Keratinocyte (primary cell): ENCODE measurements around the gene KLF6.

ENCODE experiments used
- CTCF ChIP-seq, 3 experiments: IDR thresholded peaks in 1 of 3; conservative IDR thresholded peaks in 1 of 3; optimal IDR thresholded peaks in 1 of 3; 2 replicates in 2 of 3; 3 replicates in 1 of 3; pipeline versions ENCODE3 to v1.5.1; 2011; ENCODE audit warnings: low read length in 3 of 3, mild to moderate bottlenecking in 3 of 3, moderate library complexity in 2 of 3, control low read depth in 1 of 3, inconsistent platforms in 1 of 3; ENCODE audit not compliant: insufficient read depth in 2 of 3; ENCODE audit errors: extremely low read depth in 1 of 3
- EZH2 ChIP-seq: IDR thresholded peaks from one replicate; pipeline ENCODE4 v1.6.1; 2012; ENCODE audit warnings: inconsistent platforms, mild to moderate bottlenecking, low read length, moderate library complexity

GRCh38 chr10:3793553-3793952 lies 8.5 kb upstream of the KLF6 start:
- TF ChIP-seq CTCF (optimal IDR thresholded peaks at IDR 0.05 in 1 of 3, IDR thresholded peaks at IDR 0.05 in 1 of 3, conservative IDR thresholded peaks at IDR 0.05 in 1 of 3; ENCODE audit: extremely low read depth in 1 of 3, insufficient read depth in 2 of 3, low read length in 3 of 3), result no peak
- TF ChIP-seq EZH2, result no peak
